ENCODE measurements around the gene CLIC6.

DNA sequence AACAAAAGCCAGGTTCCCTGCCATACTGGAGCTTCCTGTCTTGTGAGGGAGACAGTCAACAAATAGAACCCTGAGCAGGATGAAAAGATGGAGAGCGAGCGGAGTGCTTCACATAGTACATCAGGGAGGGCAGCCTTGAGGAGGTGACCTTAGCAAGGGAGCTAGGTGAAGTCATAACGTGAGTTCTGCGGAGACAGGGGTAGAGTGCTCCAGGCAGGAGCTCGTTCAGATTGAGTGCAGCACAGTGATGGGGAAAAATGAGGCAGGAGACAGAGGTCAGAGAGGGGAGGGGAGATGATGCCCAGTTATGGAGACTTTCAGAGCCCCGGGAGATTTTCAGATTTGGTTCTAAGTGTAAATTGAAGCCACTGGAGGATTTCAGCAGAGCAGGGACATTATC lies 15.3 kb upstream of the CLIC6 start:
- TF ChIP-seq EZH2 (IDR thresholded peaks at IDR 0.05; ENCODE audit: low read length, unreplicated experiment) (no peak), EZH2phosphoT487 (IDR thresholded peaks at IDR 0.05; ENCODE audit: borderline replicate concordance, low read length) (no peak)
- TF ChIP-seq, protein P1, sequence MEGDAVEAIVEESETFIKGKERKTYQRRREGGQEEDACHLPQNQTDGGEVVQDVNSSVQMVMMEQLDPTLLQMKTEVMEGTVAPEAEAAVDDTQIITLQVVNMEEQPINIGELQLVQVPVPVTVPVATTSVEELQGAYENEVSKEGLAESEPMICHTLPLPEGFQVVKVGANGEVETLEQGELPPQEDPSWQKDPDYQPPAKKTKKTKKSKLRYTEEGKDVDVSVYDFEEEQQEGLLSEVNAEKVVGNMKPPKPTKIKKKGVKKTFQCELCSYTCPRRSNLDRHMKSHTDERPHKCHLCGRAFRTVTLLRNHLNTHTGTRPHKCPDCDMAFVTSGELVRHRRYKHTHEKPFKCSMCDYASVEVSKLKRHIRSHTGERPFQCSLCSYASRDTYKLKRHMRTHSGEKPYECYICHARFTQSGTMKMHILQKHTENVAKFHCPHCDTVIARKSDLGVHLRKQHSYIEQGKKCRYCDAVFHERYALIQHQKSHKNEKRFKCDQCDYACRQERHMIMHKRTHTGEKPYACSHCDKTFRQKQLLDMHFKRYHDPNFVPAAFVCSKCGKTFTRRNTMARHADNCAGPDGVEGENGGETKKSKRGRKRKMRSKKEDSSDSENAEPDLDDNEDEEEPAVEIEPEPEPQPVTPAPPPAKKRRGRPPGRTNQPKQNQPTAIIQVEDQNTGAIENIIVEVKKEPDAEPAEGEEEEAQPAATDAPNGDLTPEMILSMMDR (conservative IDR thresholded peaks at IDR 0.05; ENCODE audit: low read depth, low read length), result no peak
